HepG2 (cell line): ENCODE results near the gene RASAL3. TPM values are rescaled to one million over a fixed set of nuclear protein-coding genes. Genes with fewer than 3 reads are reported as not detected.

Experiments used
- ADNP ChIP-seq: sonication (generic); formaldehyde crosslinking; IDR thresholded peaks from 2 replicates; pipeline ENCODE4 v1.4.0; 2020; ENCODE audit warnings: missing genetic modification reagents
- AGO1 ChIP-seq: fragments of 200-400 bp; formaldehyde crosslinking; IDR thresholded peaks from 2 replicates; pipeline ENCODE4 v1.6.1; 2017; ENCODE audit warnings: mild to moderate bottlenecking, low read depth, low read length, moderate library complexity; ENCODE audit not compliant: poor library complexity, severe bottlenecking
- CCDC6 ChIP-seq: sonication (generic); formaldehyde crosslinking; IDR thresholded peaks from 2 replicates; pipeline ENCODE4 v1.8.1; 2022; ENCODE audit warnings: mild to moderate bottlenecking, missing genetic modification reagents, moderate library complexity
- CHD4 ChIP-seq: fragments of 200-600 bp; sonication (generic); IDR thresholded peaks from 2 replicates; pipeline ENCODE4 v1.7.0; 2017; ENCODE audit warnings: mild to moderate bottlenecking, low read length, borderline replicate concordance
- GATAD1 ChIP-seq: IDR thresholded peaks from 2 replicates; pipeline ENCODE4 v1.6.1; 2016; ENCODE audit warnings: missing genetic modification reagents, missing compliant biosample characterization
- NAIF1 ChIP-seq: sonication (generic); formaldehyde crosslinking; IDR thresholded peaks from 2 replicates; pipeline ENCODE4 v1.5.0; 2020; ENCODE audit warnings: mild to moderate bottlenecking, missing genetic modification reagents, borderline replicate concordance
- NFKB2 ChIP-seq: sonication (generic); formaldehyde crosslinking; IDR thresholded peaks from 2 replicates; pipeline ENCODE4 v1.4.0; 2020; ENCODE audit warnings: missing genetic modification reagents, borderline replicate concordance
- NKX3-1 ChIP-seq: sonication (generic); formaldehyde crosslinking; IDR thresholded peaks from 2 replicates; pipeline ENCODE4 v1.5.0; 2020; ENCODE audit warnings: missing genetic modification reagents
- PCBP2 ChIP-seq: fragments of 200-400 bp; formaldehyde crosslinking; optimal IDR thresholded peaks from 2 replicates; pipeline ENCODE3; 2018; ENCODE audit warnings: low read length, low read depth; ENCODE audit not compliant: poor library complexity, severe bottlenecking
- RXRB ChIP-seq: IDR thresholded peaks from 2 replicates; pipeline ENCODE4 v1.6.1; 2016; ENCODE audit warnings: borderline replicate concordance, missing genetic modification reagents, missing compliant biosample characterization
- TCF7L2 ChIP-seq: IDR thresholded peaks from 2 replicates; pipeline ENCODE4 v1.6.1; 2011; ENCODE audit warnings: mild to moderate bottlenecking, low read depth, low read length, moderate library complexity
- WIZ ChIP-seq: sonication (generic); formaldehyde crosslinking; IDR thresholded peaks from 2 replicates; pipeline ENCODE4 v1.5.1; 2020; ENCODE audit warnings: mild to moderate bottlenecking, missing genetic modification reagents
- ZMAT3 ChIP-seq: sonication (generic); formaldehyde crosslinking; conservative IDR thresholded peaks from 2 replicates; pipeline ENCODE4 v1.7.0; 2021; ENCODE audit warnings: missing genetic modification reagents
- ZNF263 ChIP-seq: sonication (generic); formaldehyde crosslinking; IDR thresholded peaks from 2 replicates; pipeline ENCODE4 v1.4.0; 2020; ENCODE audit warnings: missing genetic modification reagents
- ZNF335 ChIP-seq: sonication (generic); formaldehyde crosslinking; IDR thresholded peaks from 2 replicates; pipeline ENCODE4 v1.4.0; 2020; ENCODE audit warnings: missing genetic modification reagents
- ZNF510 ChIP-seq: sonication (generic); formaldehyde crosslinking; IDR thresholded peaks from 2 replicates; pipeline ENCODE4 v1.4.0; 2020; ENCODE audit warnings: low read depth, mild to moderate bottlenecking, missing genetic modification reagents
- polyA plus RNA-seq, 8 experiments: library from polyadenylated mRNA; depleted of rRNA in 3 of 8; stranded (reverse) in 7 of 8; unstranded in 1 of 8; fragments of >200 nt; fragmentation: Illumina TruSeq in 4 of 8; extraction: Trizol in 4 of 8; gene quantifications; 2 replicates each; pipeline versions ENCODE4 v1.2.1 to v1.2.3, GENCODE V29; 2011 to 2016; ENCODE audit warnings: low read depth in 4 of 8, missing spikeins in 1 of 8, mixed read lengths in 1 of 8; ENCODE audit not compliant: insufficient read depth in 1 of 8
- total RNA-seq, 5 experiments: library from RNA; depleted of rRNA; stranded (reverse); fragments of >200 nt; fragmentation: Illumina TruSeq; extraction: Trizol; gene quantifications; 2 replicates each; pipeline ENCODE4 v1.2.3, GENCODE V29; 2016; ENCODE audit warnings: low read depth in 1 of 5
- TF ChIP-seq, protein P1 (sequence below): sonication (generic); formaldehyde crosslinking; IDR thresholded peaks from 2 replicates; pipeline ENCODE4 v1.4.0; 2020; ENCODE audit warnings: mild to moderate bottlenecking, missing genetic modification reagents
- TF ChIP-seq, protein P2 (sequence below): sonication (generic); formaldehyde crosslinking; IDR thresholded peaks from 2 replicates; pipeline ENCODE4 v1.4.0; 2020; ENCODE audit warnings: missing genetic modification reagents
- TF ChIP-seq, protein P3 (sequence below): sonication (generic); IDR thresholded peaks from 2 replicates; pipeline ENCODE4 v1.6.1; 2016; ENCODE audit warnings: low read depth, borderline replicate concordance
- TF ChIP-seq, protein P4 (sequence below): sonication (generic); formaldehyde crosslinking; IDR thresholded peaks from 2 replicates; pipeline ENCODE4 v1.5.0; 2020; ENCODE audit warnings: missing genetic modification reagents

The RASAL3 gene
- total and polyA plus RNA-seq, 2 of the 13 experiments (the other 11 are each of a cell fraction or from before 2014, with no cell fraction given), result not detected

DNA sequence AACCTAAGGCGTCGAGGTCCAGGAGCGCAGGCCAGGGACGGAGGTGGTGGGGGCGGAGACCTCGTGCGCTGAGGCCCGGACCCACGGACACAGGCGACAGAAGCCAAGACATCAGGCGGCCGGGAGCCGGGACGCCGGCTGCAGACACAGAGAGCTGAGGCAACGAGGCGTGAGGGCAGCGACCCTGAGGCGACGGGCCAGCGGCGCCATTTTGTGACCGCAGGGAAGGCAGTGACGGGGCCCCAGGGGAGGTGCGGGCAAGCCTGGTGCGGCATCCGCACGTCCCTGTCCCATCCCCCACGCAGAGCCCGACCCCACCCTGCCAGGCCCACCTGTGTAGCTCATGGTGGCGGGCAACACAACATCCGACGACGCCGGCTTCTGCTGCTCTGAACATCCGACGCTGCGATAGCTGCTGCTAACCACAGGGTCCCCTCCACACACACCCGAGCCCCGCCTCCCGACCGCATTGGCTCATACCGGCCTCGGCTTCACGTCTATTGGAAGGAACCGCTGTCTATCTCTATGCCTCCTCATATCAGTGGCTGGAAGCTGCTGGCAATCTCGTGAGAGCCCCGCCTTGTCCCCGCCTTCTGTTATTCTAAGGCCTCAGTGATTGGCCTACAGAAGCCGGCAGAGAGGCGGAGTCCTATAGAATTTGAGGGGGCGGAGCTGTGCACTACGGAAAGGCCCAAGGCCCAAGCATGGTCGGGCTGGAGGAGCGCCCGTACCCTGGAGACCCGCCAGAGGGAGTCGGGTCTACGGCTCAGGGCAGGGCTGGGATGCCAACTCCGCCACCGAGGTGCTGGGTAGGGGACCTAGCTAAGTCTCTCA is 45.5 kb downstream of the RASAL3 start, which contains the start of gene AKAP8L (continued):
- TF ChIP-seq, protein P1, sequence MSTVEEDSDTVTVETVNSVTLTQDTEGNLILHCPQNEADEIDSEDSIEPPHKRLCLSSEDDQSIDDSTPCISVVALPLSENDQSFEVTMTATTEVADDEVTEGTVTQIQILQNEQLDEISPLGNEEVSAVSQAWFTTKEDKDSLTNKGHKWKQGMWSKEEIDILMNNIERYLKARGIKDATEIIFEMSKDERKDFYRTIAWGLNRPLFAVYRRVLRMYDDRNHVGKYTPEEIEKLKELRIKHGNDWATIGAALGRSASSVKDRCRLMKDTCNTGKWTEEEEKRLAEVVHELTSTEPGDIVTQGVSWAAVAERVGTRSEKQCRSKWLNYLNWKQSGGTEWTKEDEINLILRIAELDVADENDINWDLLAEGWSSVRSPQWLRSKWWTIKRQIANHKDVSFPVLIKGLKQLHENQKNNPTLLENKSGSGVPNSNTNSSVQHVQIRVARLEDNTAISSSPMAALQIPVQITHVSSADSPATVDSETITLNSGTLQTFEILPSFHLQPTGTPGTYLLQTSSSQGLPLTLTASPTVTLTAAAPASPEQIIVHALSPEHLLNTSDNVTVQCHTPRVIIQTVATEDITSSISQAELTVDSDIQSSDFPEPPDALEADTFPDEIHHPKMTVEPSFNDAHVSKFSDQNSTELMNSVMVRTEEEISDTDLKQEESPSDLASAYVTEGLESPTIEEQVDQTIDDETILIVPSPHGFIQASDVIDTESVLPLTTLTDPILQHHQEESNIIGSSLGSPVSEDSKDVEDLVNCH (CRISPR knock-in tag), result no peak
- TF ChIP-seq CCDC6 (CRISPR knock-in tag), result peak; percentile 84
- TF ChIP-seq GATAD1, result peak; percentile 78
- 0 out of 2 replicates have a peak, but pooled peaks have one; percentile 8 for TF ChIP-seq ADNP (CRISPR knock-in tag)
- TF ChIP-seq RXRB (CRISPR knock-in tag), result peak; percentile 58; the same call in 1 of the 2 replicates
- TF ChIP-seq, protein P2, sequence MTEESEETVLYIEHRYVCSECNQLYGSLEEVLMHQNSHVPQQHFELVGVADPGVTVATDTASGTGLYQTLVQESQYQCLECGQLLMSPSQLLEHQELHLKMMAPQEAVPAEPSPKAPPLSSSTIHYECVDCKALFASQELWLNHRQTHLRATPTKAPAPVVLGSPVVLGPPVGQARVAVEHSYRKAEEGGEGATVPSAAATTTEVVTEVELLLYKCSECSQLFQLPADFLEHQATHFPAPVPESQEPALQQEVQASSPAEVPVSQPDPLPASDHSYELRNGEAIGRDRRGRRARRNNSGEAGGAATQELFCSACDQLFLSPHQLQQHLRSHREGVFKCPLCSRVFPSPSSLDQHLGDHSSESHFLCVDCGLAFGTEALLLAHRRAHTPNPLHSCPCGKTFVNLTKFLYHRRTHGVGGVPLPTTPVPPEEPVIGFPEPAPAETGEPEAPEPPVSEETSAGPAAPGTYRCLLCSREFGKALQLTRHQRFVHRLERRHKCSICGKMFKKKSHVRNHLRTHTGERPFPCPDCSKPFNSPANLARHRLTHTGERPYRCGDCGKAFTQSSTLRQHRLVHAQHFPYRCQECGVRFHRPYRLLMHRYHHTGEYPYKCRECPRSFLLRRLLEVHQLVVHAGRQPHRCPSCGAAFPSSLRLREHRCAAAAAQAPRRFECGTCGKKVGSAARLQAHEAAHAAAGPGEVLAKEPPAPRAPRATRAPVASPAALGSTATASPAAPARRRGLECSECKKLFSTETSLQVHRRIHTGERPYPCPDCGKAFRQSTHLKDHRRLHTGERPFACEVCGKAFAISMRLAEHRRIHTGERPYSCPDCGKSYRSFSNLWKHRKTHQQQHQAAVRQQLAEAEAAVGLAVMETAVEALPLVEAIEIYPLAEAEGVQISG (CRISPR knock-in tag), result peak; percentile 65
- TF ChIP-seq ZNF335, result no peak; the same call in 1 of the 2 replicates
- TF ChIP-seq CHD4, result no peak
- TF ChIP-seq ZNF263, result peak; percentile 56
- TF ChIP-seq PCBP2, result no peak
- no peak for TF ChIP-seq NAIF1 (CRISPR knock-in tag)
- TF ChIP-seq AGO1, result peak; percentile 91
- peak; percentile 67; the same call in 1 of the 2 replicates for TF ChIP-seq NFKB2 (CRISPR knock-in tag)
- TF ChIP-seq ZMAT3, result peak; percentile 31; the same call in 1 of the 2 replicates
- TF ChIP-seq, protein P3, sequence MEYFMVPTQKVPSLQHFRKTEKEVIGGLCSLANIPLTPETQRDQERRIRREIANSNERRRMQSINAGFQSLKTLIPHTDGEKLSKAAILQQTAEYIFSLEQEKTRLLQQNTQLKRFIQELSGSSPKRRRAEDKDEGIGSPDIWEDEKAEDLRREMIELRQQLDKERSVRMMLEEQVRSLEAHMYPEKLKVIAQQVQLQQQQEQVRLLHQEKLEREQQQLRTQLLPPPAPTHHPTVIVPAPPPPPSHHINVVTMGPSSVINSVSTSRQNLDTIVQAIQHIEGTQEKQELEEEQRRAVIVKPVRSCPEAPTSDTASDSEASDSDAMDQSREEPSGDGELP, result peak; percentile 38; the same call in 1 of the 2 replicates
- TF ChIP-seq ZNF510 (CRISPR knock-in tag), result peak; percentile 83; the same call in 1 of the 2 replicates
- TF ChIP-seq, protein P4, sequence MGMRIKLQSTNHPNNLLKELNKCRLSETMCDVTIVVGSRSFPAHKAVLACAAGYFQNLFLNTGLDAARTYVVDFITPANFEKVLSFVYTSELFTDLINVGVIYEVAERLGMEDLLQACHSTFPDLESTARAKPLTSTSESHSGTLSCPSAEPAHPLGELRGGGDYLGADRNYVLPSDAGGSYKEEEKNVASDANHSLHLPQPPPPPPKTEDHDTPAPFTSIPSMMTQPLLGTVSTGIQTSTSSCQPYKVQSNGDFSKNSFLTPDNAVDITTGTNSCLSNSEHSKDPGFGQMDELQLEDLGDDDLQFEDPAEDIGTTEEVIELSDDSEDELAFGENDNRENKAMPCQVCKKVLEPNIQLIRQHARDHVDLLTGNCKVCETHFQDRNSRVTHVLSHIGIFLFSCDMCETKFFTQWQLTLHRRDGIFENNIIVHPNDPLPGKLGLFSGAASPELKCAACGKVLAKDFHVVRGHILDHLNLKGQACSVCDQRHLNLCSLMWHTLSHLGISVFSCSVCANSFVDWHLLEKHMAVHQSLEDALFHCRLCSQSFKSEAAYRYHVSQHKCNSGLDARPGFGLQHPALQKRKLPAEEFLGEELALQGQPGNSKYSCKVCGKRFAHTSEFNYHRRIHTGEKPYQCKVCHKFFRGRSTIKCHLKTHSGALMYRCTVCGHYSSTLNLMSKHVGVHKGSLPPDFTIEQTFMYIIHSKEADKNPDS, result 0 out of 2 replicates have a peak, but pooled peaks have one; percentile 69
- TF ChIP-seq WIZ (CRISPR knock-in tag), result 0 out of 2 replicates have a peak, but pooled peaks have one; percentile 68
- TF ChIP-seq TCF7L2, result no peak
- peak; percentile 58; the same call in 1 of the 2 replicates for TF ChIP-seq NKX3-1 (CRISPR knock-in tag)
